ENCODE data around the gene HHIPL1. TPM values are rescaled to one million over a fixed set of nuclear protein-coding genes. Genes with fewer than 3 reads are reported as not detected.

HHIPL1 gene
- total RNA-seq, 1 donor from 2014 or later: 5.9 TPM

- TF ChIP-seq POLR2A (IDR thresholded peaks at IDR 0.05) (no peak), POLR2AphosphoS5 (IDR thresholded peaks at IDR 0.05; ENCODE audit: insufficient read depth in 1 of 2, low read depth in 1 of 2) (no peak), CTCF (IDR thresholded peaks at IDR 0.05) (no peak)
- DNase-seq (ENCODE audit: extremely low spot score in 2 of 2): no peak
- Histone ChIP-seq H3K4me1 (no peaks in the 10 kb centered on the region), H3K27me3 (no peaks in the 10 kb centered on the region), H3K4me3 (no peak overlapping the region), H3K27ac (no peak overlapping the region), H3K9me3 (no peaks in the 10 kb centered on the region), H3K36me3 (no peaks in the 10 kb centered on the region)
- intact Hi-C loops (cut with DNase I): no loop called here
Observed at GRCh38 chr14:99674776-99675381, 29.9 kb downstream of the HHIPL1 start.

GRCh38 chr14:99675382-99675835 lies 30.5 kb downstream of the HHIPL1 start:
- no peak for TF ChIP-seq POLR2A (IDR thresholded peaks at IDR 0.05)
- TF ChIP-seq POLR2AphosphoS5 (IDR thresholded peaks at IDR 0.05; ENCODE audit: insufficient read depth in 1 of 2, low read depth in 1 of 2): no peak
- no peak for DNase-seq (ENCODE audit: extremely low spot score in 2 of 2)
- H3K4me3 ChIP-seq: no peak overlapping the region
- H3K27ac ChIP-seq: no peak overlapping the region
- intact Hi-C loops (cut with DNase I): no loop called here
- H3K36me3 ChIP-seq: no peaks in the 10 kb centered on the region
- H3K9me3 ChIP-seq: no peaks in the 10 kb centered on the region
- no peaks in the 10 kb centered on the region for H3K27me3 ChIP-seq
- no peaks in the 10 kb centered on the region for H3K4me1 ChIP-seq

GRCh38 chr14:99675951-99676350 lies 31.0 kb downstream of the HHIPL1 start:
- no peak for TF ChIP-seq CTCF (IDR thresholded peaks at IDR 0.05)
- no peak for TF ChIP-seq POLR2AphosphoS5 (IDR thresholded peaks at IDR 0.05; ENCODE audit: insufficient read depth in 1 of 2, low read depth in 1 of 2)
- no peak for TF ChIP-seq POLR2A (IDR thresholded peaks at IDR 0.05)
- no peak for DNase-seq (ENCODE audit: extremely low spot score in 2 of 2)
- Histone ChIP-seq H3K27me3 (no peaks in the 10 kb centered on the region), H3K27ac (no peak overlapping the region), H3K4me1 (no peaks in the 10 kb centered on the region), H3K9me3 (no peaks in the 10 kb centered on the region), H3K36me3 (no peaks in the 10 kb centered on the region), H3K4me3 (no peak overlapping the region)
- intact Hi-C loops (cut with DNase I): no loop called here

- Histone ChIP-seq H3K4me1 (no peaks in the 10 kb centered on the region), H3K27me3 (no peaks in the 10 kb centered on the region), H3K27ac (no peak overlapping the region), H3K9me3 (no peaks in the 10 kb centered on the region), H3K4me3 (no peak overlapping the region), H3K36me3 (no peaks in the 10 kb centered on the region)
- TF ChIP-seq POLR2A (IDR thresholded peaks at IDR 0.05): no peak
- TF ChIP-seq CTCF (IDR thresholded peaks at IDR 0.05): no peak
- TF ChIP-seq POLR2AphosphoS5 (IDR thresholded peaks at IDR 0.05; ENCODE audit: insufficient read depth in 1 of 2, low read depth in 1 of 2): no peak
- intact Hi-C loops (cut with DNase I): no loop called here
- DNase-seq (ENCODE audit: extremely low spot score in 2 of 2): no peak
Observed at GRCh38 chr14:99676657-99677056, 31.7 kb downstream of the HHIPL1 start.

- Histone ChIP-seq H3K4me3 (no peak overlapping the region), H3K27me3 (no peaks in the 10 kb centered on the region), H3K36me3 (no peaks in the 10 kb centered on the region), H3K4me1 (peaks cover under 1% of the 10 kb centered on the region), H3K27ac (no peak overlapping the region), H3K9me3 (no peaks in the 10 kb centered on the region)
- intact Hi-C loops (cut with DNase I): no loop called here
- no peak for TF ChIP-seq CTCF (IDR thresholded peaks at IDR 0.05)
- TF ChIP-seq POLR2A (IDR thresholded peaks at IDR 0.05): no peak
- TF ChIP-seq POLR2AphosphoS5 (IDR thresholded peaks at IDR 0.05; ENCODE audit: insufficient read depth in 1 of 2, low read depth in 1 of 2): no peak
- no peak for DNase-seq (ENCODE audit: extremely low spot score in 2 of 2)
Observed at GRCh38 chr14:99677231-99678140, 32.6 kb downstream of the HHIPL1 start.
